Measurements from ENCODE around the gene ALDH1A1.

GRCh38 chr9:72947984-72948465, 4.8 kb downstream of the ALDH1A1 start:
- TF ChIP-seq EZH2 (IDR thresholded peaks at IDR 0.05; ENCODE audit: borderline replicate concordance, low read depth, low read length), result no peak
- TF ChIP-seq ELK1 (CRISPR knock-in tag; IDR thresholded peaks at IDR 0.05), result no peak
- no peak for TF ChIP-seq ZBTB43 (CRISPR knock-in tag; IDR thresholded peaks at IDR 0.05)
- no peak for TF ChIP-seq ZNF384 (IDR thresholded peaks at IDR 0.05; ENCODE audit: low read depth, low read length)
- TF ChIP-seq CREB1 (IDR thresholded peaks at IDR 0.05), result no peak
- TF ChIP-seq CREB1 (CRISPR knock-in tag; IDR thresholded peaks at IDR 0.05), result no peak
- TF ChIP-seq RBM39 (optimal IDR thresholded peaks at IDR 0.05; ENCODE audit: low read depth, low read length), result no peak
- no peak for TF ChIP-seq FOXJ3 (CRISPR knock-in tag; IDR thresholded peaks at IDR 0.05)
- no peak for TF ChIP-seq TAF1 (IDR thresholded peaks at IDR 0.05; ENCODE audit: control insufficient read depth, extremely low read depth, insufficient read depth, low read length, severe bottlenecking)
